ENCODE results near the gene ADH6. TPM values are rescaled to one million over a fixed set of nuclear protein-coding genes. Genes with fewer than 3 reads are reported as not detected.

ADH6 gene
- total RNA-seq, result not detected

- TF ChIP-seq CTCF (IDR thresholded peaks at IDR 0.05; ENCODE audit: low read depth), result no peak
Observed at GRCh38 chr4:99219072-99219471, at the start of gene ADH6. TSS of gene ADH6 (minus strand) at chr4:99219246. CDS start at chr4:99219152, 94 bp downstream.

GRCh38 chr4:99264927-99265326, 45.9 kb upstream of the ADH6 start:
- TF ChIP-seq CTCF (IDR thresholded peaks at IDR 0.05; ENCODE audit: low read depth), result no peak

- no peak for TF ChIP-seq CTCF (IDR thresholded peaks at IDR 0.05; ENCODE audit: low read depth)
Observed at GRCh38 chr4:99252746-99253145, 33.7 kb upstream of the ADH6 start.

- TF ChIP-seq CTCF (IDR thresholded peaks at IDR 0.05; ENCODE audit: low read depth), result no peak
Observed at GRCh38 chr4:99248714-99249113, 29.7 kb upstream of the ADH6 start.

- no peak for TF ChIP-seq CTCF (IDR thresholded peaks at IDR 0.05; ENCODE audit: low read depth)
Observed at GRCh38 chr4:99235955-99236354, 16.9 kb upstream of the ADH6 start.

GRCh38 chr4:99234331-99235010, 15.4 kb upstream of the ADH6 start:
- no peak for TF ChIP-seq CTCF (IDR thresholded peaks at IDR 0.05; ENCODE audit: low read depth)

- TF ChIP-seq CTCF (IDR thresholded peaks at IDR 0.05; ENCODE audit: low read depth), result no peak
Observed at GRCh38 chr4:99221980-99222379, 2.9 kb upstream of the ADH6 start.

All from subcutaneous adipose tissue (tissue), 4 donors.